ENCODE data around the gene PARD3. TPM values are rescaled to one million over a fixed set of nuclear protein-coding genes. Genes with fewer than 3 reads are reported as not detected.

Gene PARD3
- total RNA-seq, 2 experiments from 2014 or later: 0.61 to 0.63 TPM

DNA sequence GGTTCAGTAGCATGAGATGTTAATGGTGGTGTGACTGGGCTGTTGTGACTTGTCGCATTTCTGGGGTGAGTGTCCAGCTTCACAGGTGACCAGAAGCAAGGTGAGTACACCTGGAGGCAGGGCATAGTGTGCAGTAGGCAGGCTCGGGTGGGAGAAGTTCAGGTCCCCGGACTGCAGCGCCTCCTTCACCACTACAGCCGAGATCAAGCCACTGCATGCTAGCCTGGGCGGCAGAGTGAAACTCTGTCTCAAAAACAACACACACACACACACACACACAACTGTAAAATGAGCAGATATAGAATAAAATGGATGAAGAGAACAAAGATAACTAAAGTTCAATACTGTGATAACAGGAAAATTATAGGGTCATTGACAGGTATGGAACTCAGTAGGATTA lies 11.1 kb upstream of the PARD3 start:
- POLR2A ChIA-PET: no interaction called here
- CTCF ChIA-PET: no interaction called here

DNA sequence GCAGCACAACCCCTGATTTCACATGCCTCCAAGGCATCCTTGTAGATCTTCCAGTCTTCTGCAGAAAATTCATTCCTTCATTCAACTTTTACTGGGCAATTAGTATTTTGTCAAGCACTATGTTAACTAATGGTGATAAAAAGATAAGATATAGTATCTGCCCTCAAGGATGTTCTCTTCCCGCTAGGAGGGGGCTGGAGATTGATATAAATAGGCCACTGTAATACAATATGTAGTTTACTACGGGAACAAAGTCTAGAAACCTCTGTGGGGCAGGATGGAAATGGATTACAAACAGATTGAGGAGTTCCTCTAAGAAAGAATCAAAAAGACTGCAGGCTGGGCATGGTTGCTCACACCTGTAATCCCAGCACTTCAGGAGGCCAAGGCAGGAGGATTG lies 10.3 kb upstream of the PARD3 start:
- POLR2A ChIA-PET: no interaction called here
- CTCF ChIA-PET: no interaction called here

DNA sequence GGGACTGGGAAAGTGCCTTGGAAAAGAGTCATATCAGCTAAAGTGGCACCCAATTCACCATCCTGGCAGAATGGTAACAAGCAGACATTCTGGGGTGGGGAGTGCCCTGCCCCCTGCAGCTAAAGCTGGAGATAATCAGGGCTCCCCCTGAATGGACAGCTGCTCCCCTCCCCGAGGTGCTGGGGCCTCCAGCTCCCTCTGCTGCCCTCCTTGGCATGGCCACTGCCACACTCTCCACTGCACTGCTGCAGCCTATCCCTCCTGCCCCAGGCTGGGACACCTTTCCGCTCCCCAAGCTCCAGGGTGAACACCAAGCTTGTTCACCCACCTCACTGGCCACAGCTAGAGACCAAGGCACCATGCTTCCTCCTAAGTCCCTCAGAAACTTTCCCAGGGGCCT lies 9.8 kb upstream of the PARD3 start:
- CTCF ChIA-PET: no interaction called here
- POLR2A ChIA-PET: no interaction called here

DNA sequence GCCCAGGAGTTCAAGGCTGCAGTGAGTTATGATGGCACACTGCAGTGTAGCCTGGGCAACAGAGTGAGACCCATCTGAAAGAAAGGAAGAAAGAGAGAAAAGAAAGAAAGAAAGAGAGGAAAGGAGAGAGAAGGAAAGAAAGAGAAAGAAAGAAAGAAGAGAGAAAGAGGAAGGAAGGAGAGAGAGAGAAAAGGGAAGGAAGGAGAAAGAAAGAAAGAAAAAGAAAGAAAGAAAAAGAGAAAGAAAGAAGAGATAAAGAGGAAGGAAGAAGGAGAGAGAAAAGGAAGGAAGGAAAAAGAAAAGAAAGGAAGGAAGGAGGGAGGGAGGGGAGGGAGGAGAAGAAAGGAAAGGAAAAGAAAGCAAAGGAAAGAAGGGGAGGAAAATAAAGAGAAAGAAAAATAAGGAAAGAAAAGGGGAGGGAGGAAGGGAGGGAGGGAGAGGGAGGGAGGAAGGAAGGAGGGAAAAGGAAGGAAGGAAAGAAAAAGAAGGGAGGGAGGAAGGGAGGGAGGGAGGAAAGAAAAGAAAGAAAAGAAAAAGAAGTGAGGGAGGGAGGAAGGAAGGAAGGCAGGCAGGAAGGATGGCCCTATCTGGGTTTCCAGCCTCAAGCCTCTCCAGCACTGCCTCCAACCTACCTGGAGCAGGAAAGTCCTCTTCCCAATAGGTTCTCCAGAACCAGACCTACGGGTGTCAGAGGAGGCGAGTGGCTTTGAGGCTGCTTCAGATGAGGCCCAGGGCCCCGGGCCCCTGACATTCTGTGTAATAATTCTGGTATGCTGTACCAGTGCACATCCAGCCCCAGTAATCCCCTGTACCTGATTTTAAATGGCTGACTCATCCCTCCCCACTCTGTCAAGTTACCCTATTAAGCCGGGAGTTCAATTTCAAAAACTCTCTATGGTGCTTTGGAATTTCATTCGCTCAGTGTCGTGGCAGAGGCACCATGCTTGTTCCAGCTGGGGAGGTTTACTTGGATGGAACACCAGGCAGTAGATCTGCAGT lies 6.8 kb upstream of the PARD3 start:
- ChIA-PET POLR2A (no interaction called here), CTCF (no interaction called here)

DNA sequence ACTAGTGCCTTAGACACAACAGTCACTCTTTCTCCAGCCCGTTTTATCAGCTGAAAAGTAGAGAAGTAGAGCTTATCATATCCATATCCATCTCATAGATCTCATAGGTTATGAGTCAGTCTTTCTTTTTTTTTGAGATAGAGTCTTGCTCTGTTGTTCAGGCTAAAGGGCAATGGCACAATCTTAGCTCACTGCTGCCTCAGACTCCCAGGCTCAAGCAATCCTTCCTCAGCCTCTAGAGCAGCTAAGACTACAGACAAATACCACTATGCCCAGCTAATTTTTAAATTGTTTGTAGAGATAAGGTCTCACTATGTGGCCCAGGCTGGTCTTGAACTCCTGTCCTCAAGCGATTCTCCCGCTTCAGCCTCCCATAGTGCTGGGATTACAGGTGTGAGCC lies 2.5 kb upstream of the PARD3 start:
- ChIA-PET POLR2A (no interaction called here), CTCF (no interaction called here)

DNA sequence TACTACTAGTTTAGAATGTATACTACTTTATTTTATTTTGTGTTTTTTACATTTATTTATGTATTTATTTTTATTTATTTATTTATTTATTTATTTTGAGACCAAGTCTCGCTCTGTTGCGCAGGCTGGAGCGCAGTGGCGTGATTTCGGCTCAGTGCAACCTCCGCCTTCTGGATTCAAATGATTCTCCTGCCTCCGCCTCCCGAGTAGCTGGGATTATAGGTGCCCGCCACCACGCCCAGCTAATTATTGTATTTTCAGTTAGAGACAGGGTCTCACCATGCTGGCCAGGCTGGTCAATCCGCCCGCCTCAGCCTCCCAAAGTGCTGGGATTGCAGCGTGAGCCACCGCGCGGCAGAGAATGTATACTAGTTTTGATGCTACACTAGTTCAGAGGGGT lies 2.0 kb upstream of the PARD3 start:
- ChIA-PET POLR2A (no interaction called here), CTCF (no interaction called here)

DNA sequence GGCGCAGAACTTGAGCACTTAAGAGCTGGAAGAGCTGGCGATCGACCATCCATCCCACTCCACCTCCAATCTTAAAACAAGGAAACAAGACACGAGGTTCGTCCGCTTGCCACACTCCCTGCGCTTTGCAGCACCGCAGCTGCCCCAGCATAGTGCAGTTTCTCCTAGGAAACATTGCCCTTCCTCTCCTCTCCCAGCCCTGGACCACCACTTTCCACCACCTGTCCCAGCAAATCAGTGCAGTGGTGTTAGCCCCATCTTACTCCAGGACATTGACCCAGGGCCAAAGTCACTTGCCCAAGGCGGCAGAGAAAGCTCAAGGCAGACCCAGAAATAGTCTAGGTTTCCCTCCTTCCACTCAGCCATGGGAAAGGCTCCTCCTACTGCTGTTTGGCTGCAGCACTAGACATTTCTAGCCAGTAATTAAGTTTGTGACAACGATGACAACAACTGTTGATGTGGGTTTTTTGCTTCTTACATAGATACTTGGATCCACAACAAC lies 1.5 kb upstream of the PARD3 start:
- ChIA-PET CTCF (no interaction called here), POLR2A (no interaction called here)

DNA sequence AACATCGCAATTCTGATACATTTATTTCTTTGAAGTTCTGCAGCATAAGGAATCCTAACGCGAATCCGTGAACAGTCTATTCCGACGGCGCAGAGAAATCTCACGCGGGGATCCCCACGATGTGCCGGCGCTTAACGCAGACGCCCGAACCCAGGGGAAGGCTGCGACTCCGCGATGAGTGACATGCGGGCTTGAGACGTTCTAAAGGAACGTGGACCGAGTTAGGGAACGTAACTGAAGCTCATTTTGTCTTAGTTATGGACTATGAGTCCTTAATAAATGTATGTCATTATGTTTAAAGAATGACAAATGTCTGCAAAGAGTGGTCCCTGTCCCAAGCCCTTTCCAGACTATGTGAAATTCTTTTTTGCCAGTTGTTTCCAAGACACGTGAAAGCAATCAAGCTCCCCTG lies 995 bp upstream of the PARD3 start:
- ChIA-PET CTCF (no interaction called here), POLR2A (no interaction called here)

DNA sequence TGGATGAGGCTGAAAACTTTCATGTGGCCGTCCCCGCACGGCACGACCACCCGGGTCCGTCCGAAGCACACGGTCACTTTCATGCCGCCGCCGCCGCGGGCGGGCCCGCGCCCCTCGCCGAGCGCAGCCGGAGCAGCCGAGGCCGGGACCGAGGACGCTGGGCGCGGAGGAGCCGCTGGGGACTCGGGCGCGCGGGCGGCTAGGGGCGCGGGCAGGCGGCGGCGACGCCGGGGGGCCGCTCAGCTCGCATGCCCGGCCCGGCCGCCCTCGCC lies 247 bp downstream of the PARD3 start:
- POLR2A ChIA-PET: no interaction called here
- CTCF ChIA-PET: no interaction called here

DNA sequence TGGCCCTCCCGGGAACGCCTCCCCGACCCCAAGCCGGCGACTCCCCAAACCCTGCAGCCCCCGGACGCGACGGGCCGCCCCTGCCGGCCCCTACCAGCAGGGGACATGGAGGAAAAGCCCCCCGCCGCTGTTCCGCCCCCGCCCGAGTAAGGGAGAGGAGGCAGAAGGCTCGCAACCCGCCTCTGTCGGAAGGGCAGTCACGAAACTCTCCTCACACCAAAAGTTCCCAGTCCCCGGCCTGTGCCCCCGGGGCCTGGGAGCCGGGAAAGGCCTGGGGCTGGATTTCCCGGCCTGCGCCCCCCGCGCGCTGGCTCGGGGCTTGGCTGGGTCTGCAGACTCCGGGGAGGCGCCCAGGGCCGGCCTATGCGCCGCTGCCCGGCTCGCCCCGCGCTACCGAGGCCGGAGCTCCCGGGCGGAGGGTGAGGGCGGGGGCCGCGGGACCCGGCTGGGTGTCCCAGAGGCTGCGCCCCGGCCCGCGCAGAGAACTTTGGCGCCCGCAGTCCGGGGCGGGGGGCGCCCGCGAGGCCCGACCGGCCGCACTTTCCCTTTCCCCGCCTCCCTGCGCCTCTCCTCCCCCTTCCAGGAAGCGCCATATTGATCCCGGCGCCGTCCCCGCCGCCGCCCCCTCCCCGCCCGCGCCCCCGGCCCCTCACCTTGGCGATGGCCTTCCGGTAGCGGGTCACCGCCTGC lies 728 bp downstream of the PARD3 start:
- POLR2A ChIA-PET: no interaction called here
- CTCF ChIA-PET: no interaction called here

DNA sequence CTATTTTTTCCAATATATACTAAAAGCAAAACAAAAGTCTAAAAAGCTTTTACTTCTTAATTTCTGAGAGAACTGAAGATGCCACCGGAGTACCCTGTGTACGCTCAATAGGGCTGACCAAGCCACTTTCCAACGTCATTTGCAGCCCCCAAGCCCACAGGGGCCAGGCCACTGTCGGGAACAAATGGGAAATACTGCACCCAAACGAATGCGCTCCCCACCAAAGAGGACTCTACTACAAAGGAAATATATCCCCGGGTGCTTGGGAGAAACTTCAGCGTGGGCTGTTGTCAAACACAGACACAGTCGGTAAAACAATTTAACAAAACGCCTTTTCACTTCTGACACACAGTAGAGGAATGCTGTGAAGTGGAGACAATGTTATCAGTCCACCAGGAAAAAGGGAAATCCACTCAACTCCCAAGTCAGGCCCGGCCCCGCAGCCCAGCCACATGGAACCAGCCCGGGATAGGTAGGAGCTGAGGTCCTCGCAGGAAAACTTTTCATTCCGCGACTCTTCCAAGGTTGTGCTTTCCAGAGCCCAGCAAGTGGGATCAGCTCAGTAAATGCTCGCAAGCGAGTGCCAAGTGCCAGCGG lies 1.4 kb downstream of the PARD3 start:
- POLR2A ChIA-PET: no interaction called here
- CTCF ChIA-PET: no interaction called here

DNA sequence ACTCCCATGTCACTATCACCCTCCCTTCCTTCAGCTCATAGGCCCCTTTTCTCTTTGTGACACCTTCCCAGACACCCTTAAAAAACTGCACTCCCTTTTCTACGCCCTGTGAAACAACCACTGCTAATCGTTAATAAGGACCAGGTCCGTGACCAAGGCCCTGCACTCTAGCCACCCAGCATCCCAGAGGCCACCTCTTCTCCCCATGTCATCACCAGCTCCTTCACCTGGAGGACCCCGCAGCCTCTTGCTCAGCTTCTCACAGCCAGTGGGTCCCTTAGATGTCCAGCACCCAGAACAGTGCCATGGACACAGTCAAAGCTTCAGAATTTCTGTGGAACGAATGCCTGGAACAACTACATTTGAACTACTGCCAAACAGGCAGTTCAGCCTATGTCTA lies 2.3 kb downstream of the PARD3 start:
- POLR2A ChIA-PET: no interaction called here
- CTCF ChIA-PET: no interaction called here

DNA sequence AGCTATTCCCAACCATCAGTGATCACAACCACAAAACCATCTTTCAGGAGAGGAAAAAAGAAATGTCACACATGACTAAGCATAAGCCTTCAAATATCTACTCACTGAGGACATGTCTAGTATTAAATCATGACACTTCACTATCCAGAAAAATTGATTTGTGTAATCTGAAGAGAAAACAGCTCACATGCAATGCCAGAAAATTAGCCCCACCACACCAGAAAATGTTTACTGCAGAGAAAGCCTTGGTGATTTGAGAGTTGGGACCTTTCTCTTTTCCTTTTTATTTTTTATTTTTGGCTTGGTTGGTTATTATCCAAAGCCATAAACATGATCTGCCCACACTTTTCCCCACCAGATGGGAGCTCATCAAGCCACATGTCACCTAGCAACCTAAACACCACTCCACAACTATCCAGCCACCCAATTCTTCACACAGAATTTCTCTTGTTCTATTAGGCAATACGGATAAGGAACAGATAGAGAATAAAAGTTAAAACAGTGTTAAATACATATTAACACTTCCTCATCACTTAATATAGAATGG lies 3.1 kb downstream of the PARD3 start:
- ChIA-PET POLR2A (no interaction called here), CTCF (no interaction called here)

DNA sequence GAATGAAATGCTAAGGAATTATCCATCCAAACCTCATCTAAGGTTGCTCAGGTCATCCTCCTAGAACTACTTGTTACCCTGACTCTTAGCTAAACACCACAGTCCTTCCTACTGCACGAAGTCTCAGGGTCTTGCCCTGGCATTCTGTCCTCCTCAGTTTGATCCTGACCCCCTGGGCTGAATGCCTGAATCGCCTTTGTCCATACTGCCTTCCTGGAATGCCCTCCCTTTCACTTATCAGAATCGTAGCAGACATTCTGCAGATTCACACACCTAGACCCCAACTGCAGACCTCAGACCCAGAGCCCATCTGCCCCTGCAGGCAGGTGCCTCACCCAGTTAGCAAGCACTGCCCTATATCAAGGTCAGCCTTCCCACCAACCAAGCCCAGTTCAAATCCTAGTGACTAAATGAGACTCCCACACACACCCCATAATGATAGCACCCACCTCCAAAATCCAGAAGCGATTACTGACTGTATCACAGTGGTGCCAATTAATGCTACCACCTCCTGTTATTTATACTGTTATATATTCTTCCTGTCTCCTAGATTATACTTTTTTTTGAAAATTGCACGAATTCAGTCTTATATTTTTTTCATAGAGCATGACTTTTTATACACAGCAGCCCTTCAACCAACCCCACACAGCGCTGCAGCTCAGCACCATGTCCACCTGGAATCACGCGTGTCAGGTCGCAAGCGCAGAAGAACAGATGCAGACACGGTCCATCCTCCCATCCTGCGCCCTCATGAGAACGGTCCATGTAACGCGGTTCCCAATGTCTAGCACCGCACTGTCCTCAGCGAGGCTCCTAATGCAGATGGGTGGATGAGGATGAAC lies 3.7 kb downstream of the PARD3 start:
- CTCF ChIA-PET: no interaction called here
- POLR2A ChIA-PET: no interaction called here

DNA sequence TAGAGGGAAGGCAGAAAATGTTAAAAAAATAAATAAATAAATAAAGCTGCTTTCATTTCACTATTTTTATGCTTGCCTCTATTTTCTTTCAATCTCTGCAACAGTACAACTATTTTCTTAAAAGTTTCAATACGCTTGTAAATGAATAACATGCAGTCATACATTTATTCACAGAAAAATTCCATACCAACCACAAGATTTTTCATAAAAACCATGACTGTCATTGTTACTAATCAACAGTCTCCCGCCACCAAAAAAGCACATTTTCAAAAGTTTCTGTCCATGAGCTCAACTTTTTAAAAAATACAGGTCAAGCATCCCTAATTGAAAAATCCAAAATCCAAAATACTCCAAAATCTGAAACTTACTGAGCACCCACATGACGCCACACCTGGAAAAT lies 5.3 kb downstream of the PARD3 start:
- ChIA-PET POLR2A (no interaction called here), CTCF (no interaction called here)

DNA sequence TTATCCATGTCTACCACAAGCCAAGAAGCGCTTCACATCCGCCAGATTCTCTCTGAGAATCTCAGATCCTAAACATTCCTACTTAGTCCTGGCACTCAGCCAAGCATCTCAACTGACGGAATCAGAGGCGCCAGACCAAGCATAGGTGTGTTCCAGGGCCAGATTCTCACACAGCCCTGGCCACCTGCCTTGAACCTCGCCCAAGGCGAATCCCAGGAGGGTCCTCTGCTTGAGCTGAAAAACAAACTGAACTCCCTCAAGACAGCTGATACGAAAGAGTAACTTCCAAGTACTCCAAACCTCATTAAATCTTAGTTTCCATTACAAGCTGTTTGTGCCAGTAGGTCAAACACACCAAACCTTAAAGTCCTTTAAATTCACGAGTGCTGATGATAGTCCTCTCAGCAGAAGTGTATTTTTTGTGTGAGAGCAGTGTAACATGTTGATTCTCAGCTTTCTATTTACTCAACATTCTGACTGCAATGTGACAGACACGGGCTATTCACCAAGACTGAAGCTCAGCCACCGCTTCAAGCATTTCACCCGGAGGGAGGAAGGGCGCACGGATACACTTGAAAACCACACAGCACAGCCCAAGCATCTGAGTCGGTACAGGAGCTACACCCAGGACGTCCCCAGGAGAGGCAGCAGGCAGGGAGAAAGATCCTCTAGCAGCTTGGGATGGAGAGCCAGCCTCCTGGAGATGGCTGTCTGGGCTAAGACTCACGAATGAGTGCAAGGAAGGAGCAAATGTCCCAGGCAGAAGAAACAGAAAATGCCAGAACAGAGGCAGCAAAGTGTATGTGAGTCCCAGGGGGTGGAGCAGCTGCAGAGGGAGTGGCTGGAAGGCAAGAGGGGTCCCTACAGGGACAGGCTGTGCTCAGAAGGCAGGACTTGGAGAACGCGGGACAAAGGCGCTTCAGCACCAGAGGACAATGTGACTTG lies 6.0 kb downstream of the PARD3 start:
- ChIA-PET POLR2A (no interaction called here), CTCF (no interaction called here)

DNA sequence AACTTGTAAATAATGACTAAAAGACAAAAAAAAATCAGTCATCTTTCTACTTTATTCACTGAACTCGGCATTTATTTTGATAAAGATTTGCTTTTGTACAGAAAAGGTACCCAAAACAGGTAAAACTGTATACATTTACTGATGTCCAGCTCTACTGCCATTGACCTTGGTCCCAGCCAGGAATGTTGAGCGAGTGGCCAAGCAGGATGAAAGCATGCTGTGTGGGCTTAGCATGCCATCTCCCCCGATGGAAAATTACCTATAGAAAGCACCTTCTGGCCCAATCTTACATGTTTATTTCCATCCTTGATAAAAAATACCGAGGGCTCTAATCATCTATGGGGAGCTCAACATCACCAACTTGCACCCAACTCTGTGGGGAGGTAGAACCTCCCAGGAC lies 6.8 kb downstream of the PARD3 start:
- CTCF ChIA-PET: no interaction called here
- POLR2A ChIA-PET: no interaction called here

DNA sequence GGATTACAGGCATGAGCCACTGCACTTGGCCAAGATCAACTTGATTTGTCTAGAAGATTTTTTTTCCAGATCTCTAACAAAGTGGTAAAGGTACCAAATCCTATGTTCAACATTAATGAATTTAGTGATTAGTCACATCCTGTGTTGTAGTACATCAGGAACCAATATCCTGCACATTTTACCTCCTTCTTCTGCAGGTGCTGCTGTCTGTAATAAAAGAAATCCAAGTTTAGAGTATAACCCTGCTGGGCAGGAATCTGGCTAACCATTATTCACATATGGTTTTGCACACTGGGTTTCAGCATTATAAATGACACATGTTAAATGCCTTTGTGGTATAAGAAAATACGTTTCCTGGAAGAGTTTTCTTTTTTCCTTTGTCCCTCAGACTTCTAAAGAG lies 10.8 kb downstream of the PARD3 start:
- ChIA-PET CTCF (no interaction called here), POLR2A (no interaction called here)

DNA sequence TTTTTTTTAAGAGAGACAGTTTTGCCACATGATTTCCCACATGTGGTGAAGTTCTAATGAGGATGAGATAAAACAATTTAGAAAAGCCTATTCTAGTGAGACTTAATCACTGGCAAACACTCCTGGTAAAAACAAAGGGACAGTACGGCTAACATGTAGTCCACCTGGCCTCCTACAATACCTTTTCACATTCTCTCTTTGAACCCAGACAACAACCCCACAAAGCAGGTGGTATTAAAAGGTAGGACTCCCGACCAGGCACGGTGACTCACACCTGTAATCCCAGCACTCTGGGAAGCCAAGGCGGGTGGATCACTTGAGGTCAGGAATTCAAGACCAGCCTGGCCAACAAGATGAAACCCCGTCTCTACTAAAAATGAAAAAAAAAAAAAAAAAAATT lies 12.4 kb downstream of the PARD3 start:
- CTCF ChIA-PET: no interaction called here
- POLR2A ChIA-PET: no interaction called here
